ENCODE results near the gene NLRP7.
"Not testable (repeated sequence)": the region's sequence is repeated elsewhere in the genome, so short reads cannot be mapped to it uniquely, and the experiment has no call there.

NLRP7 gene

GRCh38 chr19:54905421-54905802, 41.9 kb downstream of the NLRP7 start:
- Histone ChIP-seq H3K79me2 (no peaks in the 10 kb centered on the region), H2AFZ (no peak overlapping the region), H3K27me3 (ENCODE audit: control insufficient read depth, insufficient read depth, low read length) (no peaks in the 10 kb centered on the region), H3K4me3 (ENCODE audit: low read depth, low read length) (no peak overlapping the region), H3K27ac (no peak overlapping the region), H3K36me3 (ENCODE audit: control insufficient read depth, insufficient read depth, low read length) (no peaks in the 10 kb centered on the region), H3K4me1 (no peaks in the 10 kb centered on the region), H3K4me2 (ENCODE audit: low read length) (no peak overlapping the region), H3K9me3 (ENCODE audit: control insufficient read depth, low read length) (no peaks in the 10 kb centered on the region), H3K9ac (no peak overlapping the region)
- TF ChIP-seq, protein P1, sequence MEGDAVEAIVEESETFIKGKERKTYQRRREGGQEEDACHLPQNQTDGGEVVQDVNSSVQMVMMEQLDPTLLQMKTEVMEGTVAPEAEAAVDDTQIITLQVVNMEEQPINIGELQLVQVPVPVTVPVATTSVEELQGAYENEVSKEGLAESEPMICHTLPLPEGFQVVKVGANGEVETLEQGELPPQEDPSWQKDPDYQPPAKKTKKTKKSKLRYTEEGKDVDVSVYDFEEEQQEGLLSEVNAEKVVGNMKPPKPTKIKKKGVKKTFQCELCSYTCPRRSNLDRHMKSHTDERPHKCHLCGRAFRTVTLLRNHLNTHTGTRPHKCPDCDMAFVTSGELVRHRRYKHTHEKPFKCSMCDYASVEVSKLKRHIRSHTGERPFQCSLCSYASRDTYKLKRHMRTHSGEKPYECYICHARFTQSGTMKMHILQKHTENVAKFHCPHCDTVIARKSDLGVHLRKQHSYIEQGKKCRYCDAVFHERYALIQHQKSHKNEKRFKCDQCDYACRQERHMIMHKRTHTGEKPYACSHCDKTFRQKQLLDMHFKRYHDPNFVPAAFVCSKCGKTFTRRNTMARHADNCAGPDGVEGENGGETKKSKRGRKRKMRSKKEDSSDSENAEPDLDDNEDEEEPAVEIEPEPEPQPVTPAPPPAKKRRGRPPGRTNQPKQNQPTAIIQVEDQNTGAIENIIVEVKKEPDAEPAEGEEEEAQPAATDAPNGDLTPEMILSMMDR (IDR thresholded peaks at IDR 0.05) = no peak

- not testable (repeated sequence) for H3K27ac ChIP-seq; H3K4me1 ChIP-seq; H3K27me3 ChIP-seq (ENCODE audit: control insufficient read depth, insufficient read depth, low read length)
Observed at GRCh38 chr19:54904261-54904660, 43.1 kb downstream of the NLRP7 start.

GRCh38 chr19:54903303-54903702, 44.0 kb downstream of the NLRP7 start:
- TF ChIP-seq, protein P1 (IDR thresholded peaks at IDR 0.05) = no peak
- no peak overlapping the region for H3K9ac ChIP-seq
- H3K4me1 ChIP-seq = no peaks in the 10 kb centered on the region
- no peaks in the 10 kb centered on the region for H3K9me3 ChIP-seq (ENCODE audit: control insufficient read depth, low read length)
- no peak overlapping the region for H3K4me3 ChIP-seq (ENCODE audit: low read depth, low read length)
- no peaks in the 10 kb centered on the region for H3K36me3 ChIP-seq (ENCODE audit: control insufficient read depth, insufficient read depth, low read length)
- no peaks in the 10 kb centered on the region for H3K79me2 ChIP-seq
- no peak overlapping the region for H3K27ac ChIP-seq
- no peak overlapping the region for H3K4me2 ChIP-seq (ENCODE audit: low read length)
- no peak overlapping the region for H2AFZ ChIP-seq
- no peaks in the 10 kb centered on the region for H3K27me3 ChIP-seq (ENCODE audit: control insufficient read depth, insufficient read depth, low read length)

More at GRCh38 chr19:54904261-54904660, 43.1 kb downstream of the NLRP7 start:
- H3K36me3 ChIP-seq (ENCODE audit: control insufficient read depth, insufficient read depth, low read length); H3K9me3 ChIP-seq (ENCODE audit: control insufficient read depth, low read length); H3K4me2 ChIP-seq (ENCODE audit: low read length); H2AFZ ChIP-seq; H3K79me2 ChIP-seq; H3K9ac ChIP-seq; H3K4me3 ChIP-seq (ENCODE audit: low read depth, low read length): not testable (repeated sequence)

- no peak overlapping the region for H3K4me3 ChIP-seq (ENCODE audit: low read depth, low read length)
- no peaks in the 10 kb centered on the region for H3K9me3 ChIP-seq (ENCODE audit: control insufficient read depth, low read length)
- no peak overlapping the region for H3K4me2 ChIP-seq (ENCODE audit: low read length)
- no peaks in the 10 kb centered on the region for H3K36me3 ChIP-seq (ENCODE audit: control insufficient read depth, insufficient read depth, low read length)
- H3K4me1 ChIP-seq = no peaks in the 10 kb centered on the region
- no peaks in the 10 kb centered on the region for H3K27me3 ChIP-seq (ENCODE audit: control insufficient read depth, insufficient read depth, low read length)
- H3K27ac ChIP-seq = no peak overlapping the region
- TF ChIP-seq, protein P1 (IDR thresholded peaks at IDR 0.05) = no peak
- H3K9ac ChIP-seq = no peak overlapping the region
- no peaks in the 10 kb centered on the region for H3K79me2 ChIP-seq
- H2AFZ ChIP-seq = no peak overlapping the region
Observed at GRCh38 chr19:54902061-54902460, 45.3 kb downstream of the NLRP7 start.

GRCh38 chr19:54901153-54901552, 46.2 kb downstream of the NLRP7 start:
- not testable (repeated sequence) for H3K27ac ChIP-seq; H3K4me3 ChIP-seq (ENCODE audit: low read depth, low read length); H3K9ac ChIP-seq; H3K4me2 ChIP-seq (ENCODE audit: low read length); H3K27me3 ChIP-seq (ENCODE audit: control insufficient read depth, insufficient read depth, low read length); H3K4me1 ChIP-seq; H3K36me3 ChIP-seq (ENCODE audit: control insufficient read depth, insufficient read depth, low read length); H2AFZ ChIP-seq; H3K9me3 ChIP-seq (ENCODE audit: control insufficient read depth, low read length); H3K79me2 ChIP-seq

- H3K9me3 ChIP-seq (ENCODE audit: control insufficient read depth, low read length); H3K27ac ChIP-seq; H3K4me1 ChIP-seq; H3K9ac ChIP-seq; H2AFZ ChIP-seq; H3K4me3 ChIP-seq (ENCODE audit: low read depth, low read length); H3K79me2 ChIP-seq; H3K4me2 ChIP-seq (ENCODE audit: low read length); H3K36me3 ChIP-seq (ENCODE audit: control insufficient read depth, insufficient read depth, low read length); H3K27me3 ChIP-seq (ENCODE audit: control insufficient read depth, insufficient read depth, low read length): not testable (repeated sequence)
Observed at GRCh38 chr19:54899646-54900045, 47.7 kb downstream of the NLRP7 start.

- not testable (repeated sequence) for H3K79me2 ChIP-seq; H2AFZ ChIP-seq; H3K9ac ChIP-seq; H3K4me2 ChIP-seq (ENCODE audit: low read length); H3K9me3 ChIP-seq (ENCODE audit: control insufficient read depth, low read length); H3K36me3 ChIP-seq (ENCODE audit: control insufficient read depth, insufficient read depth, low read length); H3K27me3 ChIP-seq (ENCODE audit: control insufficient read depth, insufficient read depth, low read length); H3K4me3 ChIP-seq (ENCODE audit: low read depth, low read length); H3K4me1 ChIP-seq; H3K27ac ChIP-seq
Observed at GRCh38 chr19:54898685-54899084, 48.6 kb downstream of the NLRP7 start.
